Bronchial epithelial cell (primary cell): ENCODE data around the gene NLGN4X. TPM values are rescaled to one million over a fixed set of nuclear protein-coding genes. Genes with fewer than 3 reads are reported as not detected.
A peak's percentile ranks its signal among the peaks of the same experiment; 100 is the strongest.

Experiments used
- DNase-seq: peaks from one replicate; pipeline ENCODE4 v3.0.0-alpha.2; 2010; ENCODE audit warnings: low read depth
- FAIRE-seq: peaks from 2 replicates; lab custom pipeline; 2011; peaks lifted over from hg19 to GRCh38; lab: Jason Lieb, UNC
- H3K27me3 ChIP-seq: 2 replicates; pipeline ENCODE4 v1.5.1; 2011; ENCODE audit warnings: low read length; ENCODE audit not compliant: control insufficient read depth, insufficient read depth
- H3K36me3 ChIP-seq: 2 replicates; pipeline ENCODE4 v1.5.1; 2011; ENCODE audit warnings: low read length; ENCODE audit not compliant: control insufficient read depth, insufficient read depth
- H3K4me3 ChIP-seq: 2 replicates; pipeline ENCODE4 v1.5.1; 2011; ENCODE audit warnings: mild to moderate bottlenecking, low read depth, low read length, control low read depth
- CTCF ChIP-seq: IDR thresholded peaks from 2 replicates; pipeline ENCODE4 v1.5.1; 2011; ENCODE audit warnings: mild to moderate bottlenecking, moderate library complexity, low read length, control low read depth, inconsistent platforms; ENCODE audit not compliant: insufficient read depth, severe bottlenecking
- total RNA-seq: library from RNA; depleted of rRNA; stranded (reverse); fragments of >200 nt; gene quantifications from 2 replicates; pipeline ENCODE4 v1.2.1, GENCODE V29; 2014

NLGN4X gene
- total RNA-seq, 1 donor from 2014 or later, result not detected

GRCh38 chrX:5898463-5898862 is 330.2 kb downstream of the NLGN4X start:
- no peak for FAIRE-seq
- DNase-seq, result no peak

GRCh38 chrX:5891378-5891777 is 337.3 kb downstream of the NLGN4X start:
- no peak for FAIRE-seq
- no peaks in the 10 kb centered on the region for H3K27me3 ChIP-seq
- no peaks in the 10 kb centered on the region for H3K36me3 ChIP-seq
- no peak overlapping the region for H3K4me3 ChIP-seq
- DNase-seq, result no peak
- no peak for TF ChIP-seq CTCF

More at GRCh38 chrX:5898463-5898862, 330.2 kb downstream of the NLGN4X start:
- Histone ChIP-seq H3K4me3 (no peak overlapping the region), H3K27me3 (no peaks in the 10 kb centered on the region), H3K36me3 (no peaks in the 10 kb centered on the region)
- TF ChIP-seq CTCF, result no peak

GRCh38 chrX:5876984-5877596 is 351.6 kb downstream of the NLGN4X start:
- H3K4me3 ChIP-seq, result no peak overlapping the region
- no peaks in the 10 kb centered on the region for H3K36me3 ChIP-seq
- peak; percentile 0 for DNase-seq
- no peaks in the 10 kb centered on the region for H3K27me3 ChIP-seq
- FAIRE-seq, result no peak
- no peak for TF ChIP-seq CTCF

- H3K4me3 ChIP-seq, result no peak overlapping the region
- H3K36me3 ChIP-seq, result no peaks in the 10 kb centered on the region
- no peak for FAIRE-seq
- H3K27me3 ChIP-seq, result no peaks in the 10 kb centered on the region
- TF ChIP-seq CTCF, result no peak
- DNase-seq, result no peak
Measured at GRCh38 chrX:5870238-5870637, 358.4 kb downstream of the NLGN4X start.

- Histone ChIP-seq H3K4me3 (no peak overlapping the region), H3K27me3 (no peaks in the 10 kb centered on the region), H3K36me3 (no peaks in the 10 kb centered on the region)
- TF ChIP-seq CTCF, result no peak
- FAIRE-seq (no peak), DNase-seq (no peak)
Measured at GRCh38 chrX:5869786-5870185, 358.9 kb downstream of the NLGN4X start.

- no peak for DNase-seq
- no peak for FAIRE-seq
- Histone ChIP-seq H3K27me3 (no peaks in the 10 kb centered on the region), H3K4me3 (no peak overlapping the region), H3K36me3 (no peaks in the 10 kb centered on the region)
- TF ChIP-seq CTCF, result no peak
Measured at GRCh38 chrX:5867778-5868177, 360.9 kb downstream of the NLGN4X start.
